ENCODE data around the gene ZSCAN25.

- TF ChIP-seq POLR2A (IDR thresholded peaks at IDR 0.05): no peak
- TF ChIP-seq, protein P1, sequence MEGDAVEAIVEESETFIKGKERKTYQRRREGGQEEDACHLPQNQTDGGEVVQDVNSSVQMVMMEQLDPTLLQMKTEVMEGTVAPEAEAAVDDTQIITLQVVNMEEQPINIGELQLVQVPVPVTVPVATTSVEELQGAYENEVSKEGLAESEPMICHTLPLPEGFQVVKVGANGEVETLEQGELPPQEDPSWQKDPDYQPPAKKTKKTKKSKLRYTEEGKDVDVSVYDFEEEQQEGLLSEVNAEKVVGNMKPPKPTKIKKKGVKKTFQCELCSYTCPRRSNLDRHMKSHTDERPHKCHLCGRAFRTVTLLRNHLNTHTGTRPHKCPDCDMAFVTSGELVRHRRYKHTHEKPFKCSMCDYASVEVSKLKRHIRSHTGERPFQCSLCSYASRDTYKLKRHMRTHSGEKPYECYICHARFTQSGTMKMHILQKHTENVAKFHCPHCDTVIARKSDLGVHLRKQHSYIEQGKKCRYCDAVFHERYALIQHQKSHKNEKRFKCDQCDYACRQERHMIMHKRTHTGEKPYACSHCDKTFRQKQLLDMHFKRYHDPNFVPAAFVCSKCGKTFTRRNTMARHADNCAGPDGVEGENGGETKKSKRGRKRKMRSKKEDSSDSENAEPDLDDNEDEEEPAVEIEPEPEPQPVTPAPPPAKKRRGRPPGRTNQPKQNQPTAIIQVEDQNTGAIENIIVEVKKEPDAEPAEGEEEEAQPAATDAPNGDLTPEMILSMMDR (IDR thresholded peaks at IDR 0.05): no peak
Observed at GRCh38 chr7:99667179-99667578, 50.4 kb downstream of the ZSCAN25 start.
